ENCODE results near the gene PHLDB1. TPM values are rescaled to one million over a fixed set of nuclear protein-coding genes. Genes with fewer than 3 reads are reported as not detected.

Gene PHLDB1
- total RNA-seq, 1 donor from 2014 or later, result 63.1 TPM

GRCh38 chr11:118604566-118604965 lies 2.8 kb upstream of the PHLDB1 start:
- H3K4me1 Mint-ChIP-seq (ENCODE audit: unreplicated experiment), result peaks cover 42% of the 10 kb centered on the region
- peaks cover 22% of the 10 kb centered on the region for H3K27me3 Mint-ChIP-seq
- no peak overlapping the region for H3K4me3 Mint-ChIP-seq
- H3K36me3 Mint-ChIP-seq, result peaks cover 17% of the 10 kb centered on the region
- no peak overlapping the region for H3K27ac Mint-ChIP-seq
- no peak for DNase-seq (ENCODE audit: extremely low spot score, unreplicated experiment)
- TF ChIP-seq CTCF (conservative IDR thresholded peaks at IDR 0.05), result no peak
- H3K9me3 Mint-ChIP-seq, result no peaks in the 10 kb centered on the region

GRCh38 chr11:118605116-118605867 lies 2.1 kb upstream of the PHLDB1 start:
- H3K36me3 Mint-ChIP-seq, result peaks cover 14% of the 10 kb centered on the region
- H3K27me3 Mint-ChIP-seq, result peaks cover 28% of the 10 kb centered on the region
- no peak for DNase-seq (ENCODE audit: extremely low spot score, unreplicated experiment)
- H3K27ac Mint-ChIP-seq, result peak overlapping the region; percentile 62
- peak overlapping the region; percentile 63 for H3K4me3 Mint-ChIP-seq
- no peak for TF ChIP-seq CTCF (conservative IDR thresholded peaks at IDR 0.05)
- H3K4me1 Mint-ChIP-seq (ENCODE audit: unreplicated experiment), result peaks cover 42% of the 10 kb centered on the region
- no peaks in the 10 kb centered on the region for H3K9me3 Mint-ChIP-seq

- no peak for DNase-seq (ENCODE audit: extremely low spot score, unreplicated experiment)
- Mint-ChIP-seq H3K27ac (no peak overlapping the region), H3K27me3 (peaks cover 32% of the 10 kb centered on the region), H3K36me3 (peaks cover 10% of the 10 kb centered on the region), H3K9me3 (no peaks in the 10 kb centered on the region), H3K4me3 (peak overlapping the region; percentile 70), H3K4me1 (ENCODE audit: unreplicated experiment) (peaks cover 46% of the 10 kb centered on the region)
- no peak for TF ChIP-seq CTCF (conservative IDR thresholded peaks at IDR 0.05)
Observed at GRCh38 chr11:118606157-118606843, 1.1 kb upstream of the PHLDB1 start.

GRCh38 chr11:118606844-118607228 lies 579 bp upstream of the PHLDB1 start:
- no peak for TF ChIP-seq CTCF (conservative IDR thresholded peaks at IDR 0.05)
- H3K4me1 Mint-ChIP-seq (ENCODE audit: unreplicated experiment), result peaks cover 47% of the 10 kb centered on the region
- H3K9me3 Mint-ChIP-seq, result no peaks in the 10 kb centered on the region
- H3K4me3 Mint-ChIP-seq, result peak overlapping the region; percentile 70
- peaks cover 5% of the 10 kb centered on the region for H3K36me3 Mint-ChIP-seq
- H3K27me3 Mint-ChIP-seq, result peaks cover 34% of the 10 kb centered on the region
- H3K27ac Mint-ChIP-seq, result no peak overlapping the region
- no peak for DNase-seq (ENCODE audit: extremely low spot score, unreplicated experiment)

- peak overlapping the region; percentile 91 for H3K4me3 Mint-ChIP-seq
- H3K9me3 Mint-ChIP-seq, result no peaks in the 10 kb centered on the region
- H3K36me3 Mint-ChIP-seq, result no peaks in the 10 kb centered on the region
- DNase-seq (ENCODE audit: extremely low spot score, unreplicated experiment), result no peak
- H3K4me1 Mint-ChIP-seq (ENCODE audit: unreplicated experiment), result peaks cover 53% of the 10 kb centered on the region
- TF ChIP-seq CTCF (conservative IDR thresholded peaks at IDR 0.05), result no peak
- H3K27ac Mint-ChIP-seq, result peak overlapping the region; percentile 78
- H3K27me3 Mint-ChIP-seq, result peaks cover 39% of the 10 kb centered on the region
Observed at GRCh38 chr11:118608360-118609227, 1.2 kb downstream of the PHLDB1 start.

Data from type B pancreatic cell (in vitro differentiated cells).